PFSK-1 (cell line): ENCODE measurements around the gene KCTD16.

Experiments
- FOXP2 ChIP-seq: optimal IDR thresholded peaks from 2 replicates; pipeline ENCODE3; 2011; ENCODE audit warnings: borderline replicate concordance, control low read depth, inconsistent platforms; ENCODE audit not compliant: insufficient read depth; ENCODE audit errors: extremely low read length, extremely low read depth
- POLR2AphosphoS5 ChIP-seq: IDR thresholded peaks from 2 replicates; pipeline ENCODE4 v1.6.1; 2012; ENCODE audit warnings: low read depth, mild to moderate bottlenecking, control low read depth, low read length, moderate library complexity
- REST ChIP-seq, 2 experiments: IDR thresholded peaks; 2 replicates each; pipeline versions ENCODE4 v1.6.1 to v1.8.0; 2011 to 2012; ENCODE audit warnings: low read depth in 2 of 2, low read length in 2 of 2, control low read depth in 1 of 2, inconsistent platforms in 1 of 2, mild to moderate bottlenecking in 1 of 2, moderate library complexity in 1 of 2; ENCODE audit not compliant: insufficient read depth in 1 of 2
- SIN3A ChIP-seq: IDR thresholded peaks from 2 replicates; pipeline ENCODE4 v1.6.1; 2012; ENCODE audit warnings: mild to moderate bottlenecking, low read length, moderate library complexity, borderline replicate concordance; ENCODE audit not compliant: insufficient read depth
- TAF1 ChIP-seq: IDR thresholded peaks from 2 replicates; pipeline ENCODE4 v1.6.1; 2012; ENCODE audit warnings: low read length, control low read depth, borderline replicate concordance; ENCODE audit not compliant: insufficient read depth

The KCTD16 gene

GRCh38 chr5:144130306-144130705, 40.4 kb upstream of the KCTD16 start:
- no peak for TF ChIP-seq FOXP2
- TF ChIP-seq POLR2AphosphoS5, result no peak
- no peak for TF ChIP-seq REST (IDR thresholded peaks at IDR 0.05; ENCODE audit: insufficient read depth in 1 of 2, low read depth in 2 of 2, low read length in 2 of 2)
- no peak for TF ChIP-seq TAF1
- TF ChIP-seq SIN3A, result no peak

- TF ChIP-seq SIN3A, result no peak
- TF ChIP-seq TAF1, result no peak
- no peak for TF ChIP-seq FOXP2
- TF ChIP-seq POLR2AphosphoS5, result no peak
- TF ChIP-seq REST (IDR thresholded peaks at IDR 0.05; ENCODE audit: insufficient read depth in 1 of 2, low read depth in 2 of 2, low read length in 2 of 2), result no peak
These were observed 39.4 kb upstream of the KCTD16 start for GRCh38 chr5:144131261-144131660.

DNA sequence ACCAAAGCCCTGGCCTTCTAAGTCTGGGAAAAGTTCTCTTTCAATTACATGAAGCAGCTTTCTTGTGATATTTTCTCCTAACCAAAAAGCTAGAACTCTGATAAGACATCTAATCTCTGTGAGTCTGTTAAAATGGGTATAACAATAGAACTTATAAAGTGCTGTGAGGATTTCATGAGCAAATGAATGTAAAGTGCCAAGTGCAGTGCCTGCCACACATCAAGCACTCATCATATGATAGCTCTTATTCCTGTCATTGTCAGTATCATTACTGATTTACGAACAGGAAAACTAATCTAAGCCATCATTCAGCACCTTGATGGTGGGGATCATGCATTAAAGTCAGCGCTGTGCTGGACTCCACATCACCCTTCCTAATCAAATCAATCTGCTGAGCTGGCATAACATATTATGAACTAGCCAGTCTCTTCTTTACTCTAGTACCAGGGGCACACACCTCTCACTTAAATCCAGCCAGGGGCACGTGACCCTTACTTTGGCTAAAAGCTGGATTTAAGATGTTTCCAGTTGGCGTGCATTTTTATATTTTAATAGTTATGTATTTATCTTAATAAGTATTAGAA, 37.5 kb upstream of the KCTD16 start:
- no peak for TF ChIP-seq REST (IDR thresholded peaks at IDR 0.05; ENCODE audit: insufficient read depth in 1 of 2, low read depth in 2 of 2, low read length in 2 of 2)
- TF ChIP-seq FOXP2, result no peak
- TF ChIP-seq POLR2AphosphoS5, result no peak
- TF ChIP-seq TAF1, result no peak
- no peak for TF ChIP-seq SIN3A

DNA sequence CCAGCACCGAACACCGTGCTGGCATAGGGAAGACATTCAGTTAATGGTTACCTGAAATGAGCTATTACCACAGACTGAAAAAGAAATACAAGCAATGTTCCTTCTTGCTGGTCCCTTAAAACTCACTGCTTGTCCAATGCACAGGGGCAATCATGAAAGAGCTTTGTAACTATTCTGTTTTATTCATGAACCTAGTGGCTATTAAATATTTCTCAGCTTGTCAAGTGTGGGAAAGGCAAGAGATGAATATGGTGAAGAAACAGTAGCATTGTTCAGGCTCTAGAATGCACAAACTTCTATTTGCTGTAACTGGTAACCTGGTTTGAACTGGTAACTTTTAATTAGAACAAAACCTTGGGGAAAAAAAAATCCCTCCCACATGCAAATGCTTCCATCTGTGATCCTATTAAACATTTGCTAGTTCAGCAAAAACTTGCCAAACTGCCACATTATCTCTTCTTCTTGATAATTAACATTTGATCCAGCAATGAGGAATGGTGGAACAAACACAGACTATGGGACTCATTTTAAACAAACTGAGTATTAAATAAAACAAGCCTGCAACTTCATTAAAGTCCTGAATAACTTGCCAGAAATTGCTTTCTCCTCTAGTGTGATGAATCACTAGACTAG, 36.4 kb upstream of the KCTD16 start:
- TF ChIP-seq TAF1 (no peak), REST (IDR thresholded peaks at IDR 0.05; ENCODE audit: insufficient read depth in 1 of 2, low read depth in 2 of 2, low read length in 2 of 2) (no peak), FOXP2 (no peak), POLR2AphosphoS5 (no peak), SIN3A (no peak)
